ENCODE data around the gene SPRR2D.
"Not testable (repeated sequence)": the region's sequence is repeated elsewhere in the genome, so short reads cannot be mapped to it uniquely, and the experiment has no call there.

GRCh38 chr1:153011235-153011758 lies 29.6 kb downstream of the SPRR2D start:
- TF ChIP-seq CTCF (optimal IDR thresholded peaks at IDR 0.05 in 1 of 3, IDR thresholded peaks at IDR 0.05 in 1 of 3, conservative IDR thresholded peaks at IDR 0.05 in 1 of 3; ENCODE audit: extremely low read depth in 1 of 3, insufficient read depth in 2 of 3, low read length in 3 of 3); EZH2 (IDR thresholded peaks at IDR 0.05; ENCODE audit: low read length): not testable (repeated sequence)
